Natural killer cell (primary cell): ENCODE measurements around the gene GABBR1. TPM values are rescaled to one million over a fixed set of nuclear protein-coding genes. Genes with fewer than 3 reads are reported as not detected.
"Not testable (repeated sequence)": the region's sequence is repeated elsewhere in the genome, so short reads cannot be mapped to it uniquely, and the experiment has no call there.

Experiments
- ATAC-seq, 3 donors: fragments of 150-1000 bp in 2 of 3; fragments of 200-7000 bp in 1 of 3; cut with Tn5 transposase; 1 replicate in 1 of 3; 2 replicates in 2 of 3; pipeline ENCODE4 v1.10.0; 2021; ENCODE audit warnings: mild to moderate bottlenecking in 2 of 3, moderate library complexity in 2 of 3
- DNase-seq, 2 donors: peaks; one replicate each; pipeline versions ENCODE4 v3.0.0 to v3.0.0-alpha.2; 2013 to 2021; ENCODE audit warnings: mixed read lengths in 1 of 2
- H3K27ac ChIP-seq: one replicate; pipeline ENCODE4 v1.5.1; 2013; ENCODE audit warnings: mild to moderate bottlenecking, low read length
- H3K27me3 ChIP-seq: one replicate; pipeline ENCODE4 v1.6.1; 2013; ENCODE audit warnings: low read length; ENCODE audit not compliant: control insufficient read depth, insufficient read depth
- H3K36me3 ChIP-seq: one replicate; pipeline ENCODE4 v1.6.1; 2013; ENCODE audit warnings: low read length; ENCODE audit not compliant: control insufficient read depth, insufficient read depth
- H3K4me1 ChIP-seq: one replicate; pipeline ENCODE4 v1.6.1; 2013; ENCODE audit warnings: low read length; ENCODE audit not compliant: control insufficient read depth, insufficient read depth
- H3K4me3 ChIP-seq: one replicate; pipeline ENCODE4 v1.5.1; 2013; ENCODE audit warnings: low read length
- H3K9me3 ChIP-seq: one replicate; pipeline ENCODE4 v1.6.1; 2013; ENCODE audit warnings: low read length; ENCODE audit not compliant: control insufficient read depth, insufficient read depth
- H3K27ac Mint-ChIP-seq, 2 donors: one replicate each; pipeline ENCODE4 v1.8.0; 2022; ENCODE audit warnings: mild to moderate bottlenecking in 2 of 2, mixed read lengths in 2 of 2, moderate library complexity in 1 of 2
- H3K27me3 Mint-ChIP-seq, 2 donors: one replicate each; pipeline ENCODE4 v1.8.0; 2022; ENCODE audit warnings: low read depth in 2 of 2, mixed read lengths in 2 of 2
- H3K36me3 Mint-ChIP-seq: one replicate; pipeline ENCODE4 v1.8.0; 2022; ENCODE audit warnings: mixed read lengths
- H3K4me1 Mint-ChIP-seq, 2 donors: one replicate each; pipeline ENCODE4 v1.8.0; 2022; ENCODE audit warnings: mixed read lengths in 2 of 2
- H3K4me3 Mint-ChIP-seq: one replicate; pipeline ENCODE4 v1.8.0; 2022; ENCODE audit warnings: mild to moderate bottlenecking, moderate library complexity, mixed read lengths
- H3K9me3 Mint-ChIP-seq, 2 donors: one replicate each; pipeline ENCODE4 v1.8.0; 2022; ENCODE audit warnings: mixed read lengths in 2 of 2
- WGBS: methylation state at CpG from one replicate; pipeline ENCODE4 v1.1.7; 2013; ENCODE audit warnings: missing lambda C conversion rate; ENCODE audit not compliant: insufficient coverage; 5-methylcytosine and 5-hydroxymethylcytosine counted together
- intact Hi-C: fragments of 100-400 bp; cut with micrococcal nuclease; formaldehyde crosslinking; loops from one replicate; pipeline ENCODE4 v1.14.2; 2022
- total RNA-seq, 4 donors: library from RNA; stranded (reverse); fragments of 120-200 nt in 1 of 4; gene quantifications; one replicate each; pipeline versions ENCODE4 v1.2.3 to v1.2.4, GENCODE V29; 2013 to 2022
- TF ChIP-seq, protein P1 (sequence below): fragments of 200-600 bp; IDR thresholded peaks from one replicate; pipeline ENCODE4 v1.8.0; 2022; ENCODE audit warnings: antibody characterized with exemption

The GABBR1 gene
- total RNA-seq, 3 donors from 2014 or later (not counting 1 experiment from before 2014, with no cell fraction given) = 7.6 to 12.8 (median 10.9) TPM

GRCh38 chr6:29675561-29675960 is 42.6 kb upstream of the GABBR1 start:
- intact Hi-C loops = no loop called here
- DNase-seq = no peak
- 93% methylated on average over 1 of the region's 1 CpG for WGBS
- TF ChIP-seq, protein P1, sequence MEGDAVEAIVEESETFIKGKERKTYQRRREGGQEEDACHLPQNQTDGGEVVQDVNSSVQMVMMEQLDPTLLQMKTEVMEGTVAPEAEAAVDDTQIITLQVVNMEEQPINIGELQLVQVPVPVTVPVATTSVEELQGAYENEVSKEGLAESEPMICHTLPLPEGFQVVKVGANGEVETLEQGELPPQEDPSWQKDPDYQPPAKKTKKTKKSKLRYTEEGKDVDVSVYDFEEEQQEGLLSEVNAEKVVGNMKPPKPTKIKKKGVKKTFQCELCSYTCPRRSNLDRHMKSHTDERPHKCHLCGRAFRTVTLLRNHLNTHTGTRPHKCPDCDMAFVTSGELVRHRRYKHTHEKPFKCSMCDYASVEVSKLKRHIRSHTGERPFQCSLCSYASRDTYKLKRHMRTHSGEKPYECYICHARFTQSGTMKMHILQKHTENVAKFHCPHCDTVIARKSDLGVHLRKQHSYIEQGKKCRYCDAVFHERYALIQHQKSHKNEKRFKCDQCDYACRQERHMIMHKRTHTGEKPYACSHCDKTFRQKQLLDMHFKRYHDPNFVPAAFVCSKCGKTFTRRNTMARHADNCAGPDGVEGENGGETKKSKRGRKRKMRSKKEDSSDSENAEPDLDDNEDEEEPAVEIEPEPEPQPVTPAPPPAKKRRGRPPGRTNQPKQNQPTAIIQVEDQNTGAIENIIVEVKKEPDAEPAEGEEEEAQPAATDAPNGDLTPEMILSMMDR = no peak
- H3K4me3 Mint-ChIP-seq = no peak overlapping the region
- H3K27me3 Mint-ChIP-seq = peaks cover 0 to 8% of the 10 kb centered on the region in 2 donors
- Histone ChIP-seq H3K4me1 (peaks cover 4% of the 10 kb centered on the region), H3K27ac (no peak overlapping the region), H3K27me3 (peaks cover 2% of the 10 kb centered on the region), H3K36me3 (no peaks in the 10 kb centered on the region), H3K9me3 (no peaks in the 10 kb centered on the region), H3K4me3 (no peak overlapping the region)
- no peak overlapping the region for H3K27ac Mint-ChIP-seq
- no peak for ATAC-seq
- no peaks in the 10 kb centered on the region for H3K36me3 Mint-ChIP-seq
- H3K4me1 Mint-ChIP-seq = peaks cover 7 to 10% of the 10 kb centered on the region in 2 donors
- no peaks in the 10 kb centered on the region for H3K9me3 Mint-ChIP-seq

DNA sequence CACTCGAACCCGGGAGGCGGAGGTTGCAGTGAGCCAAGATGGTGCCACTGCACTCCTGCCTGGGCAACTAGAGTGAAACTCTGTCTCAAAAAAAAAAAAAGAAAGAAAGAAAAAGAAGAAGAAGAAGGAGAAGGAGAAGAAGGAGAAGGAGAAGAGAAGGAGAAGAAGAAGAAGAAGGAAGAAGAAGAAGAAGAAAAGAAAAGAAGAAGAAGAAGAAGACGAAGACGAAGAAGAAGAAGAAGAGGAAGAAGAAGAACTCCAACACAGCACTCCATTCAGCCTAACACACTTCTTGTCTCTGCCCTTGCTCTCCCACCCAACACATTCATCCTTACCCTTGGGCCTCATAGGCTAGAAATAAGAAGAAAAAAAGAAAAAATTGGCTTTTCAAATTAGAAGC is 41.0 kb upstream of the GABBR1 start:
- WGBS = 100% methylated on average over 3 of the region's 5 CpGs
- H3K27ac Mint-ChIP-seq = no peak overlapping the region
- intact Hi-C loops = no loop called here

GRCh38 chr6:29673161-29673560 is 40.2 kb upstream of the GABBR1 start:
- Mint-ChIP-seq H3K4me1 (peaks cover 7 to 10% of the 10 kb centered on the region in 2 donors), H3K9me3 (no peaks in the 10 kb centered on the region), H3K27me3 (peaks cover 2 to 12% of the 10 kb centered on the region in 2 donors), H3K27ac (no peak overlapping the region), H3K4me3 (no peak overlapping the region), H3K36me3 (no peaks in the 10 kb centered on the region)
- intact Hi-C loops = no loop called here
- DNase-seq (no peak), ATAC-seq (no peak)
- 95% methylated on average over 12 of the region's 12 CpGs for WGBS
- H3K9me3 ChIP-seq = no peaks in the 10 kb centered on the region
- TF ChIP-seq, protein P1 = no peak
- peaks cover 4% of the 10 kb centered on the region for H3K4me1 ChIP-seq
- no peaks in the 10 kb centered on the region for H3K36me3 ChIP-seq
- no peak overlapping the region for H3K4me3 ChIP-seq
- peaks cover 2% of the 10 kb centered on the region for H3K27me3 ChIP-seq
- no peak overlapping the region for H3K27ac ChIP-seq

More for the DNA sequence above, 41.0 kb upstream of the GABBR1 start:
- no peak overlapping the region for H3K4me3 Mint-ChIP-seq
- ATAC-seq (no peak), DNase-seq (no peak)
- H3K27ac ChIP-seq = no peak overlapping the region
- peaks cover 2% of the 10 kb centered on the region for H3K27me3 ChIP-seq
- H3K4me3 ChIP-seq = no peak overlapping the region
- peaks cover 0 to 10% of the 10 kb centered on the region in 2 donors for H3K27me3 Mint-ChIP-seq
- no peaks in the 10 kb centered on the region for H3K9me3 ChIP-seq
- TF ChIP-seq, protein P1 = no peak
- no peaks in the 10 kb centered on the region for H3K36me3 ChIP-seq
- H3K9me3 Mint-ChIP-seq = no peaks in the 10 kb centered on the region
- peaks cover 7 to 10% of the 10 kb centered on the region in 2 donors for H3K4me1 Mint-ChIP-seq
- peaks cover 4% of the 10 kb centered on the region for H3K4me1 ChIP-seq
- no peaks in the 10 kb centered on the region for H3K36me3 Mint-ChIP-seq

DNA sequence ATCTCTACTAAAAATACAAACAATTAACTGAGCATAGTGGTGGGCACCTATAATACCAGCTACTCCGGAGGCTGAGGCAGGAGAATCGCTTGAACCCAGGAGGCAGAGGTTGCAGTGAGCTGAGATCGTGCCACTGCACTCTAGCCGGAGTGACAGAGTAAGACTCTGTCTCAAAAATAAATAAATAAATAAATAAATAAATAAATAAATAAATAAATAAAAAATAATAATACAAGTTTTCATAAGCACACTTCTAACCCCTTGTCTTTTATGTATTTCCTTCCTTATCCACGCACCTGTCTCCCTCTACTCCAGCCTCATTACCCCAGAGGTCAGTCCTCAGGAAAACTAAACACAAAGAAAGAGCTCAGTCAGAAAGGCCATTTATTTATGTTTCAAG is 39.1 kb upstream of the GABBR1 start:
- not testable (repeated sequence) for H3K9me3 Mint-ChIP-seq, H3K4me3 Mint-ChIP-seq
- 96% methylated on average over 3 of the region's 5 CpGs for WGBS

More for the DNA sequence above, 39.1 kb upstream of the GABBR1 start:
- DNase-seq, H3K36me3 Mint-ChIP-seq, H3K27ac ChIP-seq, H3K4me1 Mint-ChIP-seq, H3K27ac Mint-ChIP-seq, ATAC-seq, intact Hi-C loops, H3K9me3 ChIP-seq, H3K36me3 ChIP-seq, H3K27me3 ChIP-seq, H3K4me1 ChIP-seq, H3K4me3 ChIP-seq: not testable (repeated sequence)
- peaks cover 12 to 19% of the 10 kb centered on the region in 2 donors for H3K27me3 Mint-ChIP-seq
